ENCODE measurements around the gene KLHDC7A.

The KLHDC7A gene

DNA sequence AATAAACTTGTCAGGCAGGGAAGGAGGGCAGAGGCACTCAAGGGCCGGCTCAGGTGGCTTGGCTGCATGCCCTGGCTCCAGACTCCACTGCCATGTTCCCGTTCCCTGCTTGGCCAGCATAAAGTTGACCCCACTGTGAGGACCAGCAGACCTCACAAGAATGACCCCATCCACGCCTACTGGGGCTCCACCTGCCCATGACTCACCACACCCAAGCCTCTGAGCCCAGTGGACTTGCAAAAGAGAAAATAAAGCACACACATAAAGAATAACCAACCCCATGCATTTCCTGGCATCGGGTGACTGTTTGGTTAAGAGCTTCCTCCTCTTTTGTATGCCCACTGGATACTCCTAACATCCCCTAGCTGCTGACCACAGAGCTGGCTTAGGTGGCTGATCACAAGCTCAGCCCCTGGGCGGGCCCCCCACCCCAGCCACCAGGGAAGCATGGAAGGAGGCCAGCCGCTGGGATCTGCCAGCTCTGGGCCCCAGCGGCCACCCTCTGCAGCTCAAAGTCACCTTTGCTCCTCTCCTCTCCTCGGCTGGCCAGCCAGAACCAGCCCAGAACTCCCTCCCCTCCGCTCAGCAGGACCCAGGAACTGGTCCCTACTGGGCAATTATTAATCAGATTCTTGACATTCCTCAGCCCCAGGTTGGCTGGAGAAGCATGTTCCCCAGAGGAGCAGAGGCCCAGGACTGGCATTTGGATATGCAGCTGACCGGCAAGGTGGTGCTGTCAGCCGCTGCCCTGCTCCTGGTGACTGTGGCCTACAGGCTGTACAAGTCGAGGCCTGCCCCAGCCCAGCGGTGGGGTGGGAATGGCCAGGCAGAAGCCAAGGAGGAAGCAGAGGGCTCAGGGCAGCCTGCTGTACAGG, at the start of gene KLHDC7A:
KLHDC7A (plus strand) TSS at position 616 of the 875 bp plus-strand sequence; CDS start at position 668, 52 bp downstream.
- H3K4me3 ChIP-seq (ENCODE audit: low read length), result no peak within 1 kb of the TSS
- no peak for DNase-seq (ENCODE audit: low read depth)

GRCh38 chr1:18434041-18434440, 46.7 kb upstream of the KLHDC7A start:
- no peaks in the 10 kb centered on the region for H3K27me3 ChIP-seq (replicated peaks; ENCODE audit: control insufficient read depth, insufficient read depth, low read length)
- no peaks in the 10 kb centered on the region for H3K36me3 ChIP-seq (ENCODE audit: control insufficient read depth, insufficient read depth, low read length, severe bottlenecking)
- H3K4me3 ChIP-seq (ENCODE audit: low read length), result no peak overlapping the region
- no peak for DNase-seq (ENCODE audit: low read depth)
- no peak overlapping the region for H3K9ac ChIP-seq (ENCODE audit: low read length)
- no peaks in the 10 kb centered on the region for H3K4me1 ChIP-seq (ENCODE audit: control insufficient read depth, insufficient read depth, low read length)
- peaks cover 9% of the 10 kb centered on the region for H3K9me3 ChIP-seq (ENCODE audit: control insufficient read depth, low read length)

More for the DNA sequence above, at the start of gene KLHDC7A:
- Histone ChIP-seq H3K4me1 (ENCODE audit: control insufficient read depth, insufficient read depth, low read length) (peaks cover 13% of the 10 kb centered on the region), H3K9me3 (ENCODE audit: control insufficient read depth, low read length) (no peaks in the 10 kb centered on the region), H3K9ac (ENCODE audit: low read length) (no peak within 1 kb of the TSS), H3K27me3 (replicated peaks; ENCODE audit: control insufficient read depth, insufficient read depth, low read length) (peaks cover 21% of the 10 kb centered on the region), H3K36me3 (ENCODE audit: control insufficient read depth, insufficient read depth, low read length, severe bottlenecking) (no peaks in the 10 kb centered on the region)

GRCh38 chr1:18440385-18441226, 40.1 kb upstream of the KLHDC7A start:
- no peak for DNase-seq (ENCODE audit: low read depth)
- peaks cover 14% of the 10 kb centered on the region for H3K27me3 ChIP-seq (replicated peaks; ENCODE audit: control insufficient read depth, insufficient read depth, low read length)
- no peaks in the 10 kb centered on the region for H3K36me3 ChIP-seq (ENCODE audit: control insufficient read depth, insufficient read depth, low read length, severe bottlenecking)
- no peaks in the 10 kb centered on the region for H3K4me1 ChIP-seq (ENCODE audit: control insufficient read depth, insufficient read depth, low read length)
- peaks cover 12% of the 10 kb centered on the region for H3K9me3 ChIP-seq (ENCODE audit: control insufficient read depth, low read length)
- H3K9ac ChIP-seq (ENCODE audit: low read length), result no peak overlapping the region
- no peak overlapping the region for H3K4me3 ChIP-seq (ENCODE audit: low read length)

DNA sequence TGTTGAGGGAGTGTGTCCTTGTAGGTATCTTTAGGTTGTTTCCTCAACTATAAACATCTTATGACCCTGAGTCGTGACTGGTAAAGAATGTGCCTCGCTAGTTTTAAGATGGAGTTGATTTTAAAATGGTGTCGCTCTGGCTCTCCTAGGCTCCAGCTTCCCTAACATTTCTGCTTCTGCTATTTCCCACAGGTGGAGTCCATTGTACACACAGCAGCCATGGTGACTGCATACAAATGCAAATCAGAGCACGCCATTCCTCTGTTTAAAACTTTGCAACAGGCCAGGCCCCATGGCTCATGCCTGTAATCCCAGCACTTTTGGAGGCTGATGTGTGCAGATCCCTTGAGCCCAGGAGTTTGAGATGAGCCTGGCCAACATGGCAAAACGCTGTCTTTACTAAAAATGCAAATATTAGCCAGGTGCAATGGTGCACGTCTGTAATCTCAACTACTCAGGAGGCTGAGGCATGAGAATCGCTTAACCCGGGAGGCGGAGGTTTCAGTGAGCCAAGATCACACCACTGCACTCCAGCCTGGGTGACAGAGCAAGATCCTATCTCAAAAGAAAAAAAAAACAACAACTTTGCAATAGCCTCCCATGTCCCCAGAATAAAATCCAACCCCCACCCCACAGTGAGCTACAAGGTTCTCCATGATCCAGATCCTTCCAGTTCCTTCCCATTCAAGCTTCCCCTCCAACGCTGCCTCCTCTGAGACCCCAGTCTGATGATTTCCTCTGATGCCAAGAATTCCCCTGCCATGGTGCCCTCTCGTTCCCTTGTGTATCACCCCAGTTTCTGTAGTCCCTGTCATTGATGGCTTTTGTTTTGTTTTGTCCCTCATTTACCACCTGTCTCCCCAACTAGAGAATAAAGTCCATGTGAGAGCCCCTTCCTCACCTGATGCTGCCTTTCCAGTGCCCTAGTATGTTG, 36.9 kb upstream of the KLHDC7A start:
- no peaks in the 10 kb centered on the region for H3K4me1 ChIP-seq (ENCODE audit: control insufficient read depth, insufficient read depth, low read length)
- H3K36me3 ChIP-seq (ENCODE audit: control insufficient read depth, insufficient read depth, low read length, severe bottlenecking), result no peaks in the 10 kb centered on the region
- peaks cover 11% of the 10 kb centered on the region for H3K9me3 ChIP-seq (ENCODE audit: control insufficient read depth, low read length)
- no peak for DNase-seq (ENCODE audit: low read depth)
- H3K9ac ChIP-seq (ENCODE audit: low read length), result no peak overlapping the region
- no peak overlapping the region for H3K4me3 ChIP-seq (ENCODE audit: low read length)
- peaks cover 14% of the 10 kb centered on the region for H3K27me3 ChIP-seq (replicated peaks; ENCODE audit: control insufficient read depth, insufficient read depth, low read length)

DNA sequence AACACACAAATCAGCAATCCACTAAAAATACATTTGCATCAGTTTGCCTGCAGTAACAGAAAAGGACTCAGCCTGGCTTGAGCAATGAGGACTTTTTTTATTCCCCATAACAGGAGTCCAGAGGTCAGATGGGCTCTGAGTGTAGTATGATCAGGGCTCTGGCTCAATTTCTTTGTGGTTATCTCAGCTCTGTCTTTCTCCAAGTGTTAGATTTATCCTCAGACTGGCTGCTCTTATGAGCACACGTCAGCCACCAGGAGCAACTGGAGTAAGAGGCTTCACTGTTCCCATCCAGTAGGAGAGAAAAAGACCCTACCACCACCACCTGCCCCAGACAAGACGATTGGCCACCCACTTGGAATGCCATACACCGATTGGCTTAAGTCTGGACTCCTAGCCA, 36.2 kb upstream of the KLHDC7A start:
- H3K9me3 ChIP-seq (ENCODE audit: control insufficient read depth, low read length), result peaks cover 11% of the 10 kb centered on the region
- H3K27me3 ChIP-seq (replicated peaks; ENCODE audit: control insufficient read depth, insufficient read depth, low read length), result peaks cover 16% of the 10 kb centered on the region
- DNase-seq (ENCODE audit: low read depth), result no peak
- H3K4me1 ChIP-seq (ENCODE audit: control insufficient read depth, insufficient read depth, low read length), result no peaks in the 10 kb centered on the region
- H3K36me3 ChIP-seq (ENCODE audit: control insufficient read depth, insufficient read depth, low read length, severe bottlenecking), result no peaks in the 10 kb centered on the region
- H3K4me3 ChIP-seq (ENCODE audit: low read length), result no peak overlapping the region
- no peak overlapping the region for H3K9ac ChIP-seq (ENCODE audit: low read length)

GRCh38 chr1:18446751-18447150, 34.0 kb upstream of the KLHDC7A start:
- no peak for DNase-seq (ENCODE audit: low read depth)
- H3K4me3 ChIP-seq (ENCODE audit: low read length), result no peak overlapping the region
- no peak overlapping the region for H3K9ac ChIP-seq (ENCODE audit: low read length)

GRCh38 chr1:18447509-18448220, 33.1 kb upstream of the KLHDC7A start:
- no peak for DNase-seq (ENCODE audit: low read depth)
- Histone ChIP-seq H3K4me3 (ENCODE audit: low read length) (no peak overlapping the region), H3K9me3 (ENCODE audit: control insufficient read depth, low read length) (no peaks in the 10 kb centered on the region), H3K9ac (ENCODE audit: low read length) (no peak overlapping the region), H3K27me3 (replicated peaks; ENCODE audit: control insufficient read depth, insufficient read depth, low read length) (peaks cover 9% of the 10 kb centered on the region), H3K36me3 (ENCODE audit: control insufficient read depth, insufficient read depth, low read length, severe bottlenecking) (no peaks in the 10 kb centered on the region), H3K4me1 (ENCODE audit: control insufficient read depth, insufficient read depth, low read length) (no peaks in the 10 kb centered on the region)

More at GRCh38 chr1:18446751-18447150, 34.0 kb upstream of the KLHDC7A start:
- H3K36me3 ChIP-seq (ENCODE audit: control insufficient read depth, insufficient read depth, low read length, severe bottlenecking), result no peaks in the 10 kb centered on the region
- no peaks in the 10 kb centered on the region for H3K9me3 ChIP-seq (ENCODE audit: control insufficient read depth, low read length)
- no peaks in the 10 kb centered on the region for H3K4me1 ChIP-seq (ENCODE audit: control insufficient read depth, insufficient read depth, low read length)
- peaks cover 9% of the 10 kb centered on the region for H3K27me3 ChIP-seq (replicated peaks; ENCODE audit: control insufficient read depth, insufficient read depth, low read length)

DNA sequence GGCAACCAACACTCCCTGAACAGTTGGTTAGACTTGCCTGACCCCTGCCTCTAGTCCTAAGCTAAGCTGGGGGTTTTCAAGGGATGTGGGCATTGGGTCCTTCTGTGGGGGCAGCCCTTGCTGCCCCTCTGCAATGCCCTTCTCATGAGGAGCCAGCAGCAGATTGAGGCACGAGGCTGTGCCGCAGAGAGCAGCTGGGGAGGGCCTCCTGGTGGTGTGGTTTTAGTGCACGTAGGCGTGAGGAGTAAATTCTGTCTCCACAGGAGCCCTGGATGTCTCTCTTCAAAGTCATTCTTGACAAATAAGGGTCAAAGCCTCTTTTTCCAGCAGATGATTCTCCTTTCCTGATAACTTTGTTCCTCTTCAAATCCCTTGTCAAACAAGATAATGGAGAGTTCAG, 31.8 kb upstream of the KLHDC7A start:
- no peaks in the 10 kb centered on the region for H3K4me1 ChIP-seq (ENCODE audit: control insufficient read depth, insufficient read depth, low read length)
- peaks cover 9% of the 10 kb centered on the region for H3K27me3 ChIP-seq (replicated peaks; ENCODE audit: control insufficient read depth, insufficient read depth, low read length)
- no peak for DNase-seq (ENCODE audit: low read depth)
- H3K9ac ChIP-seq (ENCODE audit: low read length), result no peak overlapping the region
- H3K36me3 ChIP-seq (ENCODE audit: control insufficient read depth, insufficient read depth, low read length, severe bottlenecking), result no peaks in the 10 kb centered on the region
- no peak overlapping the region for H3K4me3 ChIP-seq (ENCODE audit: low read length)
- no peaks in the 10 kb centered on the region for H3K9me3 ChIP-seq (ENCODE audit: control insufficient read depth, low read length)

GRCh38 chr1:18452550-18452949, 28.2 kb upstream of the KLHDC7A start:
- Histone ChIP-seq H3K4me3 (ENCODE audit: low read length) (no peak overlapping the region), H3K27me3 (replicated peaks; ENCODE audit: control insufficient read depth, insufficient read depth, low read length) (peaks cover 11% of the 10 kb centered on the region), H3K9ac (ENCODE audit: low read length) (no peak overlapping the region), H3K36me3 (ENCODE audit: control insufficient read depth, insufficient read depth, low read length, severe bottlenecking) (no peaks in the 10 kb centered on the region), H3K4me1 (ENCODE audit: control insufficient read depth, insufficient read depth, low read length) (no peaks in the 10 kb centered on the region), H3K9me3 (ENCODE audit: control insufficient read depth, low read length) (no peaks in the 10 kb centered on the region)
- no peak for DNase-seq (ENCODE audit: low read depth)

All from adipocyte (in vitro differentiated cells).